ENCODE data around the gene MTA1.

The MTA1 gene

DNA sequence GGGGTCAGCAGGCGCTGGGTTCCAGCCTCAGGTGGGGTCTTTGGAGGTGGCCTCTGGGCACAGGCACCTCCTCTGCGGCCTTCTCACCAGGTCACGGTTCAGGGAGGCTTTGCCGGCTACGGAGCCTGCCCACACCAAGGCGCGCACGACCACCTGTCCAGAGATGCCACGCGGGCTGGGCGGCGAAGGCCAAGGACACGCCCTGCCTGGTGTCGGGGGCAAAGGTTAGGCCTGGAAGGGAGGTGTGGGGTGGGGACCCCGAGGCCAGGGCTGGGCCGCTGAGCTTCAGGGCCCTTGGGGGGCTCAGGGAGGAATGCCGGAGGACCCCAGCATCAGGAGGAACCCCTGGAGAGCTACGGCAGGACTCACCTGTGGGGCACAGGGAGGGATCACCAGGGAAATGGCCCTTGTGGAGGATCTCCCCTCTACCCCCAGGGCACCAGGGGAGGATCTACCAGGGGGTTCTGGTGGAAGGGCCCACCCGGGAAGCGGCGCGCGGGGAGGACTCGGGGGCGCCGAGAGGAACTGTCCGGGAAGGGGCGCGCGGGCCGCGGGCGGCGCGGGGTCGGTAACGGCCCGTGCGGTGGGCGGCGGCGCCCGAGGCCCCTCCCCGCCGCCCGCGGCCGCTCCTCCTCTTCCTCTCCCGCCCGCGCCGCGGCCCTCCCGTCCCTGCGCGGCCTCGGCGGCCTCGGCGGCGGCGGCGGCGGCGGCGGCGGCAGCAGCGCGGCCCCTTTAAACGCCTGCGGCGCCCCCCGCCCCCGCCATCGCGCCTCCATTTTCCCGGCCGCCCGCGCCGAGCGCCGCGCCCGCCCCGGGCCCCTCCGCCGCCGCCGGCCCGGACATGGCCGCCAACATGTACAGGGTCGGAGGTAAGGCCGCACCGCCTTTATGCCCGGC lies at the start of gene MTA1:
Gene MTA1 (plus strand): TSS at position 633 of the 897 bp plus-strand sequence. CDS start 209 bp downstream, at position 842.
- no peak for DNase-seq

DNA sequence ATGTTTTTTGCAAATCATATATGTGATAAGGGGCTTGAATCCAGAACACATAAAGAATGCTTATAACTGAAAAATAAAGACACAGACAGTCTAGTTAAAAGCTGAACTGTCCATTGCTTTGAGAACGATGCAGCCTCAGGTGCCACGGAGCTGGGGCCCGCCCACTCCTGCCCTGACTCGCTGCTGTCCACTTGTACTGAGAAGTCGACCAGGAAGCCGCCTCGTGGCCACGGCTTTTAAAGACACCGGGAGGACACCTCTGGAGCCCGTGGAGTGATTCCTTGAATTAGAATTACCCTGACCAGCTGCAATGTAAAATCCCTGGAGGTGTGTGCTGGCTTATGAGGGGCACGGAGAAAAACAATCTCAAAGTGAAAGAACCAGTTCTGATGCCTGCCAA lies 45.2 kb upstream of the MTA1 start:
- no peak for DNase-seq

DNA sequence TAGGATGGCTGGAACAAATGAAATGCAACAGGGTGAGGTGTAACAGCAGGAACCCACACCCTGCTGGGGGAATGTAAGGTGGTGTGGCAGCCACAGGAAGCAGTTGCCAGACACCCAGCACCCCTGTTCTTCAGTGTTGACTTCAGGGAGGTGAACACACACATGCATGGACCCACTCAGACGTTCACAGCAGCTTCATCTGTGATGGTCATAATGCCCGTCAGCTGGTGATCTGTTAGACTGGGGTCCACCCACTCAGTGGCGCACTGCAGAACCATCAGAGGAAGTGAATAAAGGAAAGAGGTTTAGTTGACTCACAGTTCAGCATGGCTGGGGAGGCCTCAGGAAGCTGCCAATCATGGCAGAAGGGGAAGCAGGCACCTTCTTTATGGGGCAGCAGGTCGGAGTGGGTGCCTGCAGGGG lies 44.0 kb upstream of the MTA1 start:
- peak; percentile 27 for DNase-seq

DNA sequence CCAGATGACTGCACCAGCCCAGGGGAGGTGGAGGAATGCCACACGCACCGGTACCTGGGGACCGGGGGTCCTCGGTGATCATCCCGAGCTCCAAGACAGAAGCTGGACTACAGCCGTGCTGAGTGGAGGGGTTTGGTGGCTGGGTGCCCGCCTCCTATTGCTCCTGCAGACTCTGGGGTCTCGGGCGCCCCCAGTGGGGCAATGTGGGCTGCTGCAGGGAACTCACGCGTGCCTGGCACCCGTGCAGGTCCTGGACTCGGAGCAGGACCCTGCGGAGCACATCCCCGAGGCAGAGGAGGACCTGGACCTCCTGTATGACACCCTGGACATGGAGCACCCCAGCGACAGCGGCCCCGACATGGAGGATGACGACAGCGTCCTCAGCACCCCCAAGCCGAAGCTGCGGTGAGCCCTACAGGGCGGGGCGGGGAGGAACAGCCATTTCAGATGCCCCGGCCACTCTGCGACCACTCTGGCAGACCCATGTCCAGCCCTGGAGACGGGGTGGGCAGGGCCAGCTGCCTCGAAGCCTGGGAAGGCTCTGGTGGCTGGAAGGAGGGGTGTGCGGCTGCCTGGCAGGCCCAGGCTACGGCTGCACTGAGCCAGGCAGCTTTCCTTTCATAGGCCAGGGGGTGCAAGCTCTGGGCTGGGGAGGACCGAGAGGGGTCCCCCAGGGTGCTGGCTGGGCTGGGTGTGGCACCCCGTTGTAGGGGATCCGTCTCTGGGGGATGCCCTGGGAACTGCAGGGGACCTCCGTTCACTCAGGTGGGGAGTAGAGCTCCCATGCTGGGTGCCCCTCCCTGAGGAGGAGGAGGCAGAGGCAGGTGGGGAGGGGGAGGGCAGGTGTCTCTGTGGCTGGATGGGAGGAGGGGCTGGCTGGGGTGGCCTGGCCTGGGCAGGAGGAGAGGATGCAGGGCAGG lies 42.8 kb upstream of the MTA1 start:
- no peak for DNase-seq

DNA sequence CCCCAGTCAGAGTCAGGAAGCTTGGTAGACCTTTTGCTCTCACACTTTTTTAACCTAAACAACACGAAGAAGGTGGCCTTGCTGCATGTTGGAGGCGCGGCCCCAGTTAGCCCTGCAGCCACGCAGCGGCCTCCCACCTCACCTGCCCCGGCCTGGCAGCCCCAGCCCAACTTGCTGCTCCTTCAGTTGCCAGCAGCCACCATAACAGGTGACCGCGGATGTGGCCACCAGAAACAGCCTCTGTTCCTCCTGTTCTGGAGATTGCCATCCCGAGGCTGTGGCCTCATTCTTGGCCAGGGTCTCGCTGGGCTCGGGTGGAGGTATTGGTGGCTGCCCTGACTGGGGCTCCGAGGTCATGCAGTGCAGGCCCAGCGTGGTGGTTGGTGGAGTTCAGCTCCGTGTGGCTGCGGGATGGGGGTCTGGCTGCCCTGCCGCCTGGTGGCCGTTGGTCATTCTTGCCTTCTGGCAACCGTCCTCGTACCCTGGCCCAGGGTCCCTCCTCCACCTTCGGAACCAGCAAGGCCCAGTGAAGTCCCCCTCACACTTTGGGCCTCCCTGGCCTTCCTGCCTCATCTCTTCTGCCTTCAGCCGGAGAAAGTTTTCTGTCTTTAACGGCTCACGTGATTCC lies 42.0 kb upstream of the MTA1 start:
- no peak for DNase-seq

DNA sequence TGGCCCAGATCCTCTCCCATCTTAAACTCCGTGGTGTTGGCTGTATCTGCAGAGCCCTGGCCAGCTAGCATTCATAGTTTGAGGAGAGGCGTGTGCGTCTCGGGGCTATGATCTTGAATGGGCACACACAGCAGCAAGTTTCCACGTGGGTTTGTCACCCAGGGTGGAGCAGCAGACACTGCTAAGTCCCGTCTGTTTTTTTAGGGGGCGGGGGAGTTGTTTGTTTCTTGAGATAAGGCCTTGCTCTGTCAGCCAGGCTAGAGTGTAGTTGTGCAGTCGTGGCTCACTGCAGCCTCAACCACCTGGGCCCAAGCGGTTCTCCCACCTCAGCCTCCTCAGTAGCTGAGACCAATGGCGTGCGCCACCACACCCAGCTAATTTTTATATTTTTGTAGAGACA lies 41.4 kb upstream of the MTA1 start:
- DNase-seq: no peak

DNA sequence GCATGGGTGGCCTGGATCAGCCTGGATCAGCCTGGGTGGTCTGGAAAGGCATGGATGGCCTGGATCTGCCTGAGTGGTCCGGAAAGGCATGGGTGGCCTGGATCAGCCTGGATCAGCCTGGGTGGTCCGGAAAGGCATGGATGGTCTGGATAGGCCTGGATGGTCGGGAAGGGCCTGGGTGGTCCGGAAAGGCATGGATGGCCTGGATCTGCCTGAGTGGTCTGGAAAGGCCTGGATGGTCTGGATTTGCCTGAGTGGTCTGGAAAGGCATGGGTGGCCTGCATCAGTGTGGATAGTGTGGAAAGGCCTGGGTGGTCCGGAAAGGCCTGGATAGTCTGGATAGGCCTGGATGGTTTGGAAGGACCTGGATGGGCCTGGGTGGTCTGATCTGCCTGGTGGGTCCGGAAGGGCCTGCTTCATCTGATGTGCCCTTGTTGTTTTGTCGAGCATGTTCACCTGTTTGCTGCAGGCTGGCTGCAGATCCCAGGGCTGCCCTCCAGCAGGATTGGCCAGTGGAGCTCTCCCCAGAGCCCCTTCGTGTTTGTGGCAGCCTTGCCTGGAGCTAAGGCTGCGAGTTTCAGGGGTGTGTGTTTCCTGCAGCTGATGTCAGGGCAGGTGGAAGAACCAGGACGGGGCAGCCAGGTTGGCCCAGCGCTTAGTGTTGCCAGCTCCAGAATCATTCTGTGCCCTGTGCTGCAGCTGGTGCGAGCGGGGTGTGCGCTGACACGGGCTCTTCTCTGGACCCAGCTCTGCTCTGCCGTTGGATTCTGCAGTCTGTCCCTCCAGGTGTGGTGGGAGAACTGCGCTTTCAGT lies 40.5 kb upstream of the MTA1 start:
- DNase-seq: no peak

DNA sequence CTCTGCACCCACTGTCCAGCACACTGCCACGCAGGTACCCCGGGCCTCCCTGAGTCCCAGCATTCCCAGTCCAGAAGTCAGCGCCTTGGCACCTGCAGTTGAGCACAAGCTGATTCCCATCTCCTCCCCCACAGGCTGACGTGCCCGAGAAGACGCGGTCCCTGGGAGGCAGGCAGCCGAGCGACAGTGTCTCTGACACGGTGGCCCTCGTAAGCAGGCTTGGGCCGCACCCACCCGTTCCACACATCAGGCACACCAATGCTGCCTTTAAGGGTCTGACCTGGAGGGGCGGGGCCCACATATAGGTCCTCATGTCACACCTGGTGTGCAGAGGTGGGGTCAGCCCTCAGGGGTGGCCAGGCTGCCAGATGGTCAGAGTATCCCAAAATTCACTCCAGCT lies 39.7 kb upstream of the MTA1 start:
- no peak for DNase-seq

DNA sequence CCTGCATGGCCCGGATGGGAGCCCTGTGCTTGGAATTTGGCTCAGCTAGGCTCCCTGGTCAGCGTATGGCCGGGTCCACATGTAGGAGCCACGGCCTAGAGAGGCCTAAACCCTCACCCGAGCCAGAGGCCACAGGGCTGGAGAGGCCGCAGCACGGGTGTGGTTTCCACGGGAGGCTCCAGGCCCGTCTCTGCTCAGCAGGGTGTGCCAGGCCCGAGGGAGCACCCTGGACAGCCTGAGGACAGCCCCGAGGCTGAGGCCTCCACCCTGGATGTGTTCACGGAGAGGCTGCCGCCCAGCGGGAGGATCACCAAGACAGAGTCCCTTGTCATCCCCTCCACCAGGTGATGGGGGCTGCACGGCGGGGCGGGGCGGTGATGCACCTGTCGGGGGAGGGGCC lies 38.9 kb upstream of the MTA1 start:
- no peak for DNase-seq

DNA sequence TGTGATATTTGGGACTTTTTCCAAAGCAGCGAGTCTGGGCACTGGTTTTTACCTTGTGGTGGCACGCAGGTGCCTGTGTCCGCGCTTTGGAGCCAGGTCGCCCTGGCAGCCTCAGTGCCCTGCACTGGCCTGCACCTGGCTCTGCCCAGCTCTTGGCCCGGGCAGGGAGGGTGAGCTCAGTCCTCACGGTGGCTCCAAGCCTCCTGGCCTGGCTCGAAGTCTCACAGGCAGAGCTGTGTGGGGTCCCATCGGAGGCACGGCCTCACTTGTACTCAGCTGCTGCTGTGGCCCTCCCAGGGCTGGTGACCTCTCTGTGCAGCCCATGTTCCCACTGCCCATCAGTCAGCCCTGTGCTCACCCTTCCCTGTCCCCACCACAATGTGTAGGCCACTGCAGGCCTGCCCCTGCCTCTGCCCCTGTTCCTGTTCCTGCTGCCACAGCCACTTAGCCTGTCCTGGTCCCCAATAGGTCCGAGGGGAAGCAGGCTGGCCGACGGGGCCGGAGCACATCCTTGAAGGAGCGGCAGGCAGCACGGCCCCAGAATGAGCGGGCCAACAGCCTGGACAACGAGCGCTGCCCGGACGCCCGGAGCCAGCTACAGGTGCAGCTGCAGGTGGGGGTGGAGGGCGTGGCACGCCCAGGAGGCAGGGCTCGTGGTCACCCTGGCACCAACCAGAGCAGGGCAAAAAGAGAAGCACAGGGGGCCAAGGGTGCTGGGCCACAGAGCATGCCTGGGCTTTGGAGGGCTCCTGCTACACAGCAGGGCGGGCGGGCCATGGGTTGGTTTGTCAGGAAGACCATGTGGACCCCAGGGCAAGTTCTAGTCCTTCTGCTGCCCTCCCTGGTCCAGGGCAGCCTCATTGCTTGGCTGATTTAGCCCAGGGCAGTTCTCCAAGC lies 37.9 kb upstream of the MTA1 start:
- DNase-seq: no peak

DNA sequence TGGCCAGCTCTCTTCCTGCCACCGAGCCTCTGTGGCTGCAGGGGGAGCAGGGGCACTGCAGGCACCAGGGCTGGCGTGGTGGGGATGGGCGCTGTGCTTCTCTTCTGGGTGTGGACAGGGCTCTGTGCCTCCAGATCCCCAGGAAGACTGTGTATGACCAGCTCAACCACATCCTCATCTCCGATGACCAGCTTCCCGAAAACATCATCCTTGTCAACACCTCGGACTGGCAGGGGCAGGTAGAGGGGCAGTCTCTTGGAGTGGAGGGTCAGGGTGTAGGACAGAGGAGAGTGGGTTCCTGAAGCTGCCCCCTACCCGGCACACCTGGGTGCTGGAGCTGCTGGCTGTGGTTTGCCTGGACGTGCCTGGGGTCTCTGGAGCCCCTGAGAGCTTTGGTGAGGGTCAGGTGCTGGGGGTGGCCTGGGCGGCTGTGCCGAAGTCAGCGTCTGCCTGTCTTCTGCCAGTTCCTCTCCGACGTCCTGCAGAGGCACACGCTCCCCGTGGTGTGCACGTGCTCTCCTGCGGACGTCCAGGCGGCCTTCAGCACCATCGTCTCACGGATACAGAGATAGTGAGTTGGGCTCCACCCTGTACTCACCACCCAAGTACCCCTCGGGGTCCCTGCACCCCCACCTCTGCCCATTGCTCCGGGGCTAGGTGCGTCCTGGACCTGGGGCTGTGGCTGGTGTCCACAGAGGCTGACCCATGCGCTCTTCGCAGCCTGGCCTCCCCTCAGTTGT lies 37.1 kb upstream of the MTA1 start:
- no peak for DNase-seq

DNA sequence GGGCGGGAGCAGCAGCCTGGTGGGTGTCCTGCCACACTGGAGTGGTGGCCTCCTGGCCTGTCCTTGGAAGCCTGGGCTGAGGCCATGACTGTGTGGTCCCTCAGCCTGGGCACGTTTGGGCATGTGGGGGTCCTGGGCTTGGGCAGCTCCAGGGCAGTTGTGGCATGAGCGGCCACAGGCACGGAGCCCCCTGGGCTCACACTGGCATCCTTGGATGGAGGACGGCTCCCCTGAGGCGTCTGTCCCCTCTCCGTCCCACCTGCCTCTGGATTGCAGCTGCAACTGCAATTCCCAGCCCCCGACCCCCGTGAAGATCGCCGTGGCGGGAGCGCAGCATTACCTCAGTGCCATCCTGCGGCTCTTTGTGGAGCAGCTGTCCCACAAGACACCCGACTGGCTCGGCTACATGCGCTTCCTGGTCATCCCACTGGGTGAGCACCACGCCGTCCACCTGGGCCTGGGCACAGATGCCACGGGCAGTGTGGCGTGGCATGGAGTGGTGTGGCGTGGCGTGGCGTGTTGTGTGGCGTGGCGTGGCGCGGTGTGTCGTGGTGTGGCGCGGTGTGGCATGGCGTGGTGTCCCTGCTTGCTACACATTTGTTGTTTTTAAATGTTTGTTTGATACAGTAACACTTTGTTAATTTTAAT lies 36.4 kb upstream of the MTA1 start:
- no peak for DNase-seq

DNA sequence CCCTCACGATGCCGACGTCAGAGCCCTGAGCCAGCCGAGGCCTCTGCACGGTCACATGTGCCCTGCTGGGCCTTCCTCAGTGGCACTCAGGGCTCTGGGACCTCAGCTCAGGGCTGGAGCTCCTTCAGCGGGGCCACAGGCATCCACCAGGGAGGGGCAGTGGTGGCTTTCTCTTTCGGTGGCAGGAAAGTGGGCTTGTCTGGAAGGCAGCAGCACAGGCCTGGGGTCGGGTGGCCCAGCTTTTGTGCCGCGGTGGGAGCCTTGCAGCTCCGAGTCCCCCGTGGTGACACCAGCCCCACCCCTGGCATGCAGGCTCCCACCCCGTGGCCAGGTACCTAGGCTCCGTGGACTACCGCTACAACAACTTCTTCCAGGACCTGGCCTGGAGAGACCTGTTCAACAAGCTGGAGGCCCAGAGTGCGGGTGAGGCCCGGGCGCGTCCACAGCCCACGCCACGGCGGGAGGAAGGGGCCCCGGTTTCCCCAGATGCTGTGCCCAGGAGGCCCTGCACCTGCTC lies 35.5 kb upstream of the MTA1 start:
- DNase-seq: no peak

DNA sequence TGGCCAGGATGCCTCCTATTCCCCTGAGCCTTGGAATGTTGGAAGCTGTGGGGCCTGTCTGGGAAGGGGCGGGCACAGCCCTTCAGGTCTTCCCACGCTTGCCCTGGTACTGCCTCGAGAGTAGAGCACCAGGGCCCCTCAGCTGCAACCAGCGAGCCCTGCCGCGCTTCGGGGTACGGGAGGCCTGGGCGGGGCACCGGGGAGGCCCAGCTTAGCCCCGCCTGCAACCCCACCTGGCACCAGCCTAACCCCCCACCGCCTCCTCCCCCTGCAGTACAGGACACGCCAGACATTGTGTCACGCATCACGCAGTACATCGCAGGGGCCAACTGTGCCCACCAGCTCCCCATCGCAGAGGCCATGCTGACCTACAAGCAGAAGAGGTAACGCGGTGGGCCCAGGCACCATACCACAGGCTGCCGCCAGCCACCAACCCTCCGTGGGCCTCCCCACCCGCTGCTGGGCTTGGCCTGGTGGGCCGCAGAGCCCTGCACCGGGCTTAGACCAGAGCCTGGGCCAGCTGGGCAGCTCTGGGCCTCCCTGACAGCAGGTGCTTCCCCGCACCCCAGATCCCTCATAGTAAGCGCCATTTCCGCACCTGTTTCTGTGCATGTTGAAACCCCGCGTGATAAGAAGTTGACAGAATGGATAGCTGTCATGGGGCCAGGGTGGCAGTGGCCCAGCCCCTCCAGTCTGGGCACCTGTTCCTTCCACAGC lies 34.9 kb upstream of the MTA1 start:
- DNase-seq: no peak

DNA sequence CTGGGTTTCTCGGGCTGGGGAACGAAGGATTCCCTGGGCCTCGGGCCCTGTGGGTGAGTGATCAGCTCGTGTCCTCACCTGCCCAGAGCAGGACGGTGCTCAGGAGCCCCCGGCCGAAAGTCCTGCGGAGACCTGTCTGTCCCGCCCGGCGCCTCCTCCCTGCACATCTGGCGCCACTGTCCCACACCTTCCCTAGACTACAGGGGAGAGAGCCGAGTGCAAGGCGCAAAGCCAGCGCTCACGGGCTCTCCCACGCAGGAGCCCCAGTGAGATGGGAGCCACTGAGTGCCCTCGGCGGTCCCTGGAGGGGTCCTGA lies 34.3 kb upstream of the MTA1 start:
- DNase-seq: no peak

DNA sequence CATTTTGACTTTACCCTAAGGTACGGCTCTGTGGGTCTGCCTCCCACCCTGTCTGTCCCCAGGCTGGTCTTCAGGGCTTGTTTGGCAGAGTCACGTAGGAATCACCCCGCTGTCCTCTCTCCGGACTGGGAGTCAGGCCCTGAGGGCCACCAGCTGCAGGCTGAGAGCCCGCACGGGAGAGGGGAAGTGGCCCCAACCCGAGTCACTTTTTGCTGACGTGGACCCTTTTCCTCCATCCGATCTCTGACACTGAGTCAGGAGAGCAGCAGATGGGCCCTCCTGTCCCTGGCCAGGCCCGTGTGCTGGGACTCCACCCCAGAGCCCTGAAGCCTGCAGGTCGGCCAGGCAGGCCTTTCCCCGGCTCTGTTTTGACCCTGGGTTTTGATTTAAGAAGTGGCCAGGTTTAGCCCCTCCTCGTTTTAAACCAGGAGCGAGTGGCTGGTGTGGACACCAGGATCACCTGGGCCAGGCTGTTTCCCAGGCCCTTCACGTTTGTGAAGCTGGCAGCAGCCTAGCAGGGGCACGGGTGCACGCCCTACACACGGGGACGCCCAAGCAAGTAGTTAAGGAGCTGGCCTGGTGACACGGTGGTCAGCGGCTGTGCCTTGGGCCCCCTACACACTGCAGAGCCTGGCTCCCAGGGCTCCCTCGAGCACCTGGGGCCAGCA lies 33.8 kb upstream of the MTA1 start:
- no peak for DNase-seq

DNA sequence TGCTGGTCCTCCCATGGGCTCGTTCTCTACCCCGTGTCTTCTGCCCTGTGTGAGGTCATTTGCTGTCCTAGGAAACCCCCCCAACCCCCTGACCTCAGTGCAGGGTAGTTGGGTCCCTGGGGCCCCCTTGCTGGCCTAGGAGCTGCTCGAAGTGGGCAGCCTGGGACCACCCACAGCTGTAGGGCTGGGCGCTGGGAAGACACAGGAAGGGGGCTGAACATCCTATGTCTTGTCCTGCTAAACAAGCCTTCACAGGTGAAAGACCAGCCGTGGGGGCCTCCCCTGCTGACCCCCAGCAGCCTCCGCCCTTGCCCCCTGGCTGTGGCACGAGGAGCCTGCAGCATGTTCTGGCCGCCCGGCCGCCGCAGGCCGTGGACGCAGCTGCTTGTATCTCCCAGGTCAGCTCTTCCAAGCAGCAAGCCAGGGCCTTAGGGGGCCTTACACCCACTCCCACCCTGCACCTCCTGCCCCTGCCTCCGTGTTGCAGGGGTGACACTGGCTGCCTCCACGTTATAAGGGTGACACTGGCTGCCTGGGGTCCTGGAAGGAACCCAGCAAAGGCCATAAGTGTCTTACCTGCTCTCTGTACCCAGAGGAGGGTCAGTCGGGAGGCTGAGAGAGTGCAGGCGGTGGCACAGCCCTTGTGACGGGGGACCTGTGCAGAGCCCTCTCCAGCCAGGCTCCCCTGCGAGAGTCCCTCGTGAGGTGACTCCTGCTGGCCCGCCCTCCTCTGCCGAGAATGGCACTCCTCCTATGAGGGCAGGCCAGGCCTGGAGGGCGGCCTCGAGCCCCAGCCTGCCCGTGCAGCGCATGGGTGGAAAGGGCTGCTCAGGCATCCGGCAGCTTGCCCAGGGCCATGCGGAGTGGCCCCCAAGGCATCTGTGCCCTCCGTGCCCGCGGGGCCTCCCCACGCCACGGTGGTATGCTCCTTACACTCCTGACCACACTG lies 32.8 kb upstream of the MTA1 start:
- no peak for DNase-seq

DNA sequence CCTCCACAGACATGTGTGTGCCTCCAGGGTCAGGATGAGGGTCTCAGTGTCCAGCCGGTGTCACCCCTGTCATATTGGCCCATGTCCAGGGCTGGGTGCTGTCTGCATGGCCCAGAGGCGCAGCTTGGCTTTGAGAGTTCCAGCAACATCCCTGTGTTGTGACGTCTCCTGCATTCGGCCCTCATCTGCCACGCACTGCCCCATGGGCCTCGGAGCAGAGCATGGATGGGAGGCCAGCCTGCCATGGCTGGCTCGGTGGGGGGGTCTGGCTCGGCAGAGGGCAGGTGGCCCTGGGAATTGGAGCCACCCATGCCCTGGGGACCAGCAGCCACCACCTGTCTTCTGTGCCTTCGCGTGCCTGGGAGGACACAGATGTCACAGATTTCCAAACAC lies 32.1 kb upstream of the MTA1 start:
- no peak for DNase-seq

Measured in GF-D8 (cell line).